ENCODE data around the gene PEX10. TPM values are rescaled to one million over a fixed set of nuclear protein-coding genes. Genes with fewer than 3 reads are reported as not detected.

PEX10 gene
- total and polyA plus RNA-seq, 4 donors = 6.2 to 16.4 (median 11.8) TPM

GRCh38 chr1:2391931-2392509, 20.3 kb downstream of the PEX10 start:
- peaks cover 3 to 12% (median 6%) of the 10 kb centered on the region in 4 donors for H3K36me3 ChIP-seq (ENCODE audit: control insufficient read depth in 4 of 4, insufficient read depth in 3 of 4, low read depth in 1 of 4, low read length in 3 of 4)
- no peaks in the 10 kb centered on the region for H3K9me3 ChIP-seq (ENCODE audit: control insufficient read depth in 4 of 4, low read length in 3 of 4)
- H3K4me1 ChIP-seq (ENCODE audit: control insufficient read depth in 4 of 4, insufficient read depth in 4 of 4, low read length in 3 of 4) = peaks cover 3 to 37% (median 34%) of the 10 kb centered on the region in 4 donors
- TF ChIP-seq GABPA (IDR thresholded peaks at IDR 0.05 in 1 of 2, conservative IDR thresholded peaks at IDR 0.05 in 1 of 2) = no peak
- TF ChIP-seq TAF1 (conservative IDR thresholded peaks at IDR 0.05) = no peak
- TF ChIP-seq EGR1 (IDR thresholded peaks at IDR 0.05; ENCODE audit: low read depth in 2 of 2) = no peak
- TF ChIP-seq JUND (IDR thresholded peaks at IDR 0.05) = no peak
- no peak for TF ChIP-seq HNF4G (IDR thresholded peaks at IDR 0.05)
- TF ChIP-seq, protein P1, sequence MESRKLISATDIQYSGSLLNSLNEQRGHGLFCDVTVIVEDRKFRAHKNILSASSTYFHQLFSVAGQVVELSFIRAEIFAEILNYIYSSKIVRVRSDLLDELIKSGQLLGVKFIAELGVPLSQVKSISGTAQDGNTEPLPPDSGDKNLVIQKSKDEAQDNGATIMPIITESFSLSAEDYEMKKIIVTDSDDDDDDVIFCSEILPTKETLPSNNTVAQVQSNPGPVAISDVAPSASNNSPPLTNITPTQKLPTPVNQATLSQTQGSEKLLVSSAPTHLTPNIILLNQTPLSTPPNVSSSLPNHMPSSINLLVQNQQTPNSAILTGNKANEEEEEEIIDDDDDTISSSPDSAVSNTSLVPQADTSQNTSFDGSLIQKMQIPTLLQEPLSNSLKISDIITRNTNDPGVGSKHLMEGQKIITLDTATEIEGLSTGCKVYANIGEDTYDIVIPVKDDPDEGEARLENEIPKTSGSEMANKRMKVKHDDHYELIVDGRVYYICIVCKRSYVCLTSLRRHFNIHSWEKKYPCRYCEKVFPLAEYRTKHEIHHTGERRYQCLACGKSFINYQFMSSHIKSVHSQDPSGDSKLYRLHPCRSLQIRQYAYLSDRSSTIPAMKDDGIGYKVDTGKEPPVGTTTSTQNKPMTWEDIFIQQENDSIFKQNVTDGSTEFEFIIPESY (IDR thresholded peaks at IDR 0.05) = no peak
- TF ChIP-seq, protein P2, sequence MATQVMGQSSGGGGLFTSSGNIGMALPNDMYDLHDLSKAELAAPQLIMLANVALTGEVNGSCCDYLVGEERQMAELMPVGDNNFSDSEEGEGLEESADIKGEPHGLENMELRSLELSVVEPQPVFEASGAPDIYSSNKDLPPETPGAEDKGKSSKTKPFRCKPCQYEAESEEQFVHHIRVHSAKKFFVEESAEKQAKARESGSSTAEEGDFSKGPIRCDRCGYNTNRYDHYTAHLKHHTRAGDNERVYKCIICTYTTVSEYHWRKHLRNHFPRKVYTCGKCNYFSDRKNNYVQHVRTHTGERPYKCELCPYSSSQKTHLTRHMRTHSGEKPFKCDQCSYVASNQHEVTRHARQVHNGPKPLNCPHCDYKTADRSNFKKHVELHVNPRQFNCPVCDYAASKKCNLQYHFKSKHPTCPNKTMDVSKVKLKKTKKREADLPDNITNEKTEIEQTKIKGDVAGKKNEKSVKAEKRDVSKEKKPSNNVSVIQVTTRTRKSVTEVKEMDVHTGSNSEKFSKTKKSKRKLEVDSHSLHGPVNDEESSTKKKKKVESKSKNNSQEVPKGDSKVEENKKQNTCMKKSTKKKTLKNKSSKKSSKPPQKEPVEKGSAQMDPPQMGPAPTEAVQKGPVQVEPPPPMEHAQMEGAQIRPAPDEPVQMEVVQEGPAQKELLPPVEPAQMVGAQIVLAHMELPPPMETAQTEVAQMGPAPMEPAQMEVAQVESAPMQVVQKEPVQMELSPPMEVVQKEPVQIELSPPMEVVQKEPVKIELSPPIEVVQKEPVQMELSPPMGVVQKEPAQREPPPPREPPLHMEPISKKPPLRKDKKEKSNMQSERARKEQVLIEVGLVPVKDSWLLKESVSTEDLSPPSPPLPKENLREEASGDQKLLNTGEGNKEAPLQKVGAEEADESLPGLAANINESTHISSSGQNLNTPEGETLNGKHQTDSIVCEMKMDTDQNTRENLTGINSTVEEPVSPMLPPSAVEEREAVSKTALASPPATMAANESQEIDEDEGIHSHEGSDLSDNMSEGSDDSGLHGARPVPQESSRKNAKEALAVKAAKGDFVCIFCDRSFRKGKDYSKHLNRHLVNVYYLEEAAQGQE (IDR thresholded peaks at IDR 0.05) = no peak
- TF ChIP-seq ATF3 (IDR thresholded peaks at IDR 0.05) = no peak
- TF ChIP-seq, protein P3, sequence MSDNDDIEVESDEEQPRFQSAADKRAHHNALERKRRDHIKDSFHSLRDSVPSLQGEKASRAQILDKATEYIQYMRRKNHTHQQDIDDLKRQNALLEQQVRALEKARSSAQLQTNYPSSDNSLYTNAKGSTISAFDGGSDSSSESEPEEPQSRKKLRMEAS (IDR thresholded peaks at IDR 0.05) = no peak
- TF ChIP-seq RAD21 (IDR thresholded peaks at IDR 0.05) = no peak
- TF ChIP-seq NR2F2 (IDR thresholded peaks at IDR 0.05) = no peak
- TF ChIP-seq FOXA1 (IDR thresholded peaks at IDR 0.05) = no peak
- TF ChIP-seq RXRA (IDR thresholded peaks at IDR 0.05) = no peak
- TF ChIP-seq SP1 (IDR thresholded peaks at IDR 0.05) = no peak
- TF ChIP-seq YY1 (IDR thresholded peaks at IDR 0.05) = no peak
- TF ChIP-seq HNF4A (conservative IDR thresholded peaks at IDR 0.05) = no peak
- no peak for TF ChIP-seq FOXA2 (IDR thresholded peaks at IDR 0.05)
- no peak for TF ChIP-seq CTCF (IDR thresholded peaks at IDR 0.05; ENCODE audit: low read depth, low read length, missing input control)
- DNase-seq (ENCODE audit: low spot score) = no peak
- peak overlapping the region; percentile 68 to 95 (median 94) for H3K4me3 ChIP-seq (ENCODE audit: low read depth in 1 of 3, low read length in 3 of 3)
- peak overlapping the region; percentile 73 to 77 for H3K27ac ChIP-seq (ENCODE audit: low read depth in 1 of 2, low read length in 2 of 2)
- H3K9ac ChIP-seq (ENCODE audit: low read depth in 1 of 2, low read length in 2 of 2) = peak overlapping the region; percentile 80 to 83
- H3K27me3 ChIP-seq (ENCODE audit: control insufficient read depth in 4 of 4, insufficient read depth in 4 of 4, low read length in 3 of 4) = no peaks in the 10 kb centered on the region
- WGBS = under 1% methylated on average over 62 of the region's 62 CpGs
